Kidney (tissue), 14 donors: ENCODE data around the gene THSD4. TPM values are rescaled to one million over a fixed set of nuclear protein-coding genes. Genes with fewer than 3 reads are reported as not detected.

Source experiments
- DNase-seq, 5 donors: peaks; one replicate each; pipeline ENCODE4 v3.0.0-alpha.2; 2013 to 2020
- FAIRE-seq: peaks from 2 replicates; lab custom pipeline; 2012; peaks lifted over from hg19 to GRCh38; lab: Jason Lieb, UNC
- H3K27ac ChIP-seq, 2 donors: one replicate each; pipeline ENCODE4 v1.7.0; 2013; ENCODE audit warnings: low read depth in 2 of 2, low read length in 2 of 2, inconsistent platforms in 1 of 2
- H3K27me3 ChIP-seq: one replicate; pipeline ENCODE4 v1.7.1; 2013; ENCODE audit warnings: low read length, inconsistent platforms; ENCODE audit not compliant: control insufficient read depth, insufficient read depth
- H3K36me3 ChIP-seq, 3 donors: one replicate each; pipeline versions ENCODE4 v1.7.0 to v1.7.1; 2013; ENCODE audit warnings: low read length in 3 of 3, control low read depth in 1 of 3, inconsistent platforms in 1 of 3; ENCODE audit not compliant: insufficient read depth in 3 of 3, control insufficient read depth in 2 of 3
- H3K4me1 ChIP-seq, 3 donors: one replicate each; pipeline versions ENCODE4 v1.7.0 to v1.7.1; 2013; ENCODE audit warnings: low read length in 3 of 3, inconsistent platforms in 1 of 3, low read depth in 1 of 3; ENCODE audit not compliant: control insufficient read depth in 2 of 3, insufficient read depth in 2 of 3
- H3K4me3 ChIP-seq, 3 donors: one replicate each; pipeline versions ENCODE4 v1.7.0 to v1.8.1; 2013; ENCODE audit warnings: low read length in 3 of 3, control low read depth in 1 of 3, inconsistent platforms in 1 of 3
- H3K9ac ChIP-seq, 3 donors: one replicate each; pipeline versions ENCODE4 v1.7.0 to v1.7.1; 2013; ENCODE audit warnings: low read length in 3 of 3, control low read depth in 1 of 3, inconsistent platforms in 1 of 3
- H3K9me3 ChIP-seq, 3 donors: one replicate each; pipeline versions ENCODE4 v1.7.0 to v1.7.1; 2013; ENCODE audit warnings: low read length in 3 of 3, control low read depth in 1 of 3, inconsistent platforms in 1 of 3; ENCODE audit not compliant: control insufficient read depth in 2 of 3, insufficient read depth in 1 of 3
- CTCF ChIP-seq: IDR thresholded peaks from 3 replicates; pipeline ENCODE4 v1.5.1; 2012; ENCODE audit warnings: mild to moderate bottlenecking, moderate library complexity, borderline replicate concordance; ENCODE audit not compliant: insufficient read depth; ENCODE audit errors: extremely low read depth
- intact Hi-C: fragments of 100-400 bp; cut with DNase I; formaldehyde crosslinking; loops from one replicate; pipeline ENCODE4 v1.11.1; 2022
- polyA plus RNA-seq: library from polyadenylated mRNA; stranded (reverse); fragments of 350-450 nt; fragmentation: Illumina TruSeq; extraction: RNeasy Lipid Tissue Mini Kit (QIAGEN cat#74804); gene quantifications from one replicate; pipeline ENCODE4 v1.2.3, GENCODE V29; 2014; ENCODE audit warnings: low read depth, low replicate concordance; ENCODE audit not compliant: insufficient read depth
- total RNA-seq: library from RNA; stranded (reverse); fragmentation: NEBNext Ultra II Directional; extraction: Animal tissue kit (Norgen Biotek cat#: 25700); gene quantifications from one replicate; pipeline ENCODE4 v1.2.1, GENCODE V29; 2021
- donor health status: control.
- donor health status: control.
- donor health status: control.
- donor health status: control.
- donor health status: control.
- donor health status: DM: yes; HTN: yes; CAD: no.
- donor health status: Normal renal cell carcinoma (clear cell type).

The THSD4 gene
- total and polyA plus RNA-seq, 2 donors from 2014 or later = 9.4 to 36.3 TPM

- Histone ChIP-seq H3K36me3 (no peaks in the 10 kb centered on the region), H3K27ac (no peak overlapping the region), H3K27me3 (no peaks in the 10 kb centered on the region), H3K4me1 (peaks cover 0 to 7% (median 4%) of the 10 kb centered on the region in 3 donors), H3K9me3 (no peaks in the 10 kb centered on the region), H3K9ac (no peak overlapping the region), H3K4me3 (no peak overlapping the region)
- DNase-seq (no peak), FAIRE-seq (no peak)
- intact Hi-C loops = no loop called here
- no peak for TF ChIP-seq CTCF
Measured at GRCh38 chr15:71597126-71597525, 481.9 kb downstream of the THSD4 start.

- no peak for TF ChIP-seq CTCF
- Histone ChIP-seq H3K27me3 (no peaks in the 10 kb centered on the region), H3K9ac (no peak overlapping the region), H3K4me3 (no peak overlapping the region), H3K9me3 (no peaks in the 10 kb centered on the region), H3K4me1 (peaks cover 0 to 7% (median 4%) of the 10 kb centered on the region in 3 donors), H3K27ac (no peak overlapping the region), H3K36me3 (no peaks in the 10 kb centered on the region)
- no peak for FAIRE-seq
- DNase-seq = no peak
- intact Hi-C loops = no loop called here
Measured at GRCh38 chr15:71597637-71598036, 482.4 kb downstream of the THSD4 start.

GRCh38 chr15:71598741-71599140 lies 483.5 kb downstream of the THSD4 start:
- Histone ChIP-seq H3K4me3 (no peak overlapping the region), H3K4me1 (peaks cover 0 to 7% (median 4%) of the 10 kb centered on the region in 3 donors), H3K27ac (no peak overlapping the region), H3K9ac (no peak overlapping the region), H3K36me3 (no peaks in the 10 kb centered on the region), H3K9me3 (no peaks in the 10 kb centered on the region), H3K27me3 (no peaks in the 10 kb centered on the region)
- DNase-seq (no peak), FAIRE-seq (no peak)
- intact Hi-C loops = no loop called here
- no peak for TF ChIP-seq CTCF

- H3K27ac ChIP-seq = no peak overlapping the region
- H3K9ac ChIP-seq = no peak overlapping the region
- intact Hi-C loops = no loop called here
- no peaks in the 10 kb centered on the region for H3K27me3 ChIP-seq
- no peaks in the 10 kb centered on the region for H3K36me3 ChIP-seq
- no peak overlapping the region for H3K4me3 ChIP-seq
- no peak for TF ChIP-seq CTCF
- H3K4me1 ChIP-seq = peaks cover 0 to 7% (median 4%) of the 10 kb centered on the region in 3 donors
- no peak for FAIRE-seq
- DNase-seq = peak; percentile 49 to 82 (median 58)
- H3K9me3 ChIP-seq = peaks cover 0 to 5% (median 0%) of the 10 kb centered on the region in 3 donors
Measured at GRCh38 chr15:71599418-71600151, 484.3 kb downstream of the THSD4 start.
